Mesendoderm (in vitro differentiated cells): ENCODE results near the gene LLCFC1.

Experiments
- DNase-seq: peaks from one replicate; pipeline ENCODE4 v3.0.0; 2013
- H2AK5ac ChIP-seq: 2 replicates; pipeline ENCODE4 v1.6.1; 2013; ENCODE audit warnings: low read length, inconsistent platforms
- H2BK120ac ChIP-seq: 2 replicates; pipeline ENCODE4 v1.6.1; 2013; ENCODE audit warnings: low read depth, mild to moderate bottlenecking, low read length, moderate library complexity, mixed read lengths
- H2BK15ac ChIP-seq: replicated peaks from 2 replicates; pipeline ENCODE4 v1.6.1; 2013; ENCODE audit warnings: low read depth, mild to moderate bottlenecking, moderate library complexity
- H2BK5ac ChIP-seq: 2 replicates; pipeline ENCODE4 v1.6.1; 2013; ENCODE audit warnings: low read length, inconsistent platforms
- H3K18ac ChIP-seq: 2 replicates; pipeline ENCODE4 v1.6.1; 2013; ENCODE audit warnings: mild to moderate bottlenecking, low read length, mixed read lengths
- H3K23ac ChIP-seq: one replicate; pipeline ENCODE4 v1.6.1; 2013; ENCODE audit warnings: low read length
- H3K27ac ChIP-seq: 2 replicates; pipeline ENCODE4 v1.5.1; 2013; ENCODE audit warnings: low read depth, mild to moderate bottlenecking, inconsistent platforms, low read length, moderate library complexity
- H3K27me3 ChIP-seq: 2 replicates; pipeline ENCODE4 v1.6.1; 2013; ENCODE audit warnings: low read length, control low read depth, mild to moderate bottlenecking, inconsistent platforms; ENCODE audit not compliant: insufficient read depth, poor library complexity
- H3K36me3 ChIP-seq: 2 replicates; pipeline ENCODE4 v1.6.1; 2013; ENCODE audit warnings: low read length, inconsistent platforms; ENCODE audit not compliant: control insufficient read depth, insufficient read depth
- H3K4ac ChIP-seq: one replicate; pipeline ENCODE4 v1.6.1; 2013; ENCODE audit warnings: low read depth, mild to moderate bottlenecking, low read length, moderate library complexity
- H3K4me1 ChIP-seq: 2 replicates; pipeline ENCODE4 v1.6.1; 2013; ENCODE audit warnings: low read depth, low read length, inconsistent platforms; ENCODE audit not compliant: control insufficient read depth
- H3K4me2 ChIP-seq: 2 replicates; pipeline ENCODE4 v1.6.1; 2013; ENCODE audit warnings: low read length
- H3K4me3 ChIP-seq: 2 replicates; pipeline ENCODE4 v1.5.1; 2013; ENCODE audit warnings: mild to moderate bottlenecking, low read length
- H3K56ac ChIP-seq: one replicate; pipeline ENCODE4 v1.6.1; 2013; ENCODE audit warnings: low read length
- H3K79me1 ChIP-seq: 2 replicates; pipeline ENCODE4 v1.6.1; 2013; ENCODE audit warnings: low read length, inconsistent platforms
- H3K79me2 ChIP-seq: 2 replicates; pipeline ENCODE4 v1.6.1; 2013; ENCODE audit warnings: mild to moderate bottlenecking, low read length; ENCODE audit not compliant: control insufficient read depth, insufficient read depth
- H3K9ac ChIP-seq: 2 replicates; pipeline ENCODE4 v1.6.1; 2013; ENCODE audit warnings: low read length, inconsistent platforms
- H4K5ac ChIP-seq: one replicate; pipeline ENCODE4 v1.6.1; 2013; ENCODE audit warnings: low read length
- H4K8ac ChIP-seq: one replicate; pipeline ENCODE4 v1.6.1; 2013; ENCODE audit warnings: low read depth, mild to moderate bottlenecking, control low read depth, low read length, moderate library complexity
- WGBS: extraction: QIAGEN DNeasy Blood & Tissue Kit; methylation state at CpG from one replicate; pipeline ENCODE4 v1.1.7; 2013; ENCODE audit warnings: low lambda C conversion rate, missing lambda C conversion rate; ENCODE audit not compliant: insufficient coverage; ENCODE audit errors: extremely low coverage; 5-methylcytosine and 5-hydroxymethylcytosine counted together

The LLCFC1 gene

DNA sequence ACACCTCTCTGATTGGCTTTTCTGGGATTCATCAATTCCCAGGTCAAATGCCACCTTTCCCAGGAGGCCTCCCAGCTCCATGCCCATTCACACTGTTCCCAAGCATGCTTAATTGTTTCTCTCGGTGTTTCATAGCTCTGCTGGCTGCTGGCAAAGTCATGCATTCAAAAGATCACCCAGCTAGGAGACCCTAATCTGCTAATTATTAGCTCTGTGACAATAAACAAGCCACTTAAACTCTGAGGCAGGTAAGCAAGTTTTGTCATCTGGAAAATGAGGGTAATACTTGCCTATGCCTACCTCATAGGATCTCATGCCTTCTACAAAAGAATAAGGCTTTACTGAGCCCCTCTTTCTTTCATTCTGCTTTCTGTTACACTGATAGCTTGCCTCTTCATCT lies 23.7 kb downstream of the LLCFC1 start:
- Histone ChIP-seq H3K27ac (no peak overlapping the region), H3K4ac (no peak overlapping the region), H2AK5ac (no peak overlapping the region), H3K4me3 (no peak overlapping the region), H3K56ac (peak overlapping the region; percentile 44), H3K23ac (no peak overlapping the region), H2BK15ac (no peak overlapping the region), H3K4me2 (no peak overlapping the region), H3K4me1 (peaks cover 23% of the 10 kb centered on the region), H4K8ac (no peak overlapping the region), H3K9ac (peak overlapping the region; percentile 1), H3K79me1 (no peaks in the 10 kb centered on the region), H4K5ac (no peak overlapping the region), H3K18ac (peak overlapping the region; percentile 22), H3K79me2 (peaks cover 6% of the 10 kb centered on the region), H3K36me3 (no peaks in the 10 kb centered on the region), H2BK5ac (peak overlapping the region; percentile 43), H3K27me3 (no peaks in the 10 kb centered on the region), H2BK120ac (no peak overlapping the region)
- DNase-seq: peak; percentile 31
- WGBS: no CpG with 5 or more reads among the region's 1 CpG

DNA sequence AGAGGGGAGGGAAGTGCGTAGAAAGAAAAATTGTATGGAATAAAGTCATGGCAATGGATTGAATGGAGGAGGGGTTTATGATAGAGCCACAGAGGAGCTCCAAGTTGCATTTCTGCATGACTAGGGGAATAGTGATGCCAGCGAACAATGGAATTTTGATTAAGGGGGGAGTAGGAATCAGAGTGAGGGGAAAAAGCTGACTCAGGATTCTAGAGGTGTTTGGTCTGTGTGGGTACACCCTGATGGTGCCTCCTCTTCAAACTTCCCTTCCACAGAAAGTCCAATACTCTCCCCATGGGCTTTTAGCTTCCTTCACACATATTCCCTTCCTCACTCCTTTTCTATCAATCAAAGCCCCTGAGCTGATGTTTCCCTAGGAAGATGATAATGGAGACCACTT lies 24.7 kb downstream of the LLCFC1 start:
- Histone ChIP-seq H3K56ac (no peak overlapping the region), H3K79me2 (peaks cover 6% of the 10 kb centered on the region), H4K5ac (no peak overlapping the region), H3K4ac (no peak overlapping the region), H3K4me3 (no peak overlapping the region), H3K18ac (no peak overlapping the region), H2BK15ac (no peak overlapping the region), H2BK120ac (no peak overlapping the region), H3K36me3 (no peaks in the 10 kb centered on the region), H3K27ac (no peak overlapping the region), H4K8ac (no peak overlapping the region), H3K4me1 (peaks cover 19% of the 10 kb centered on the region), H2AK5ac (no peak overlapping the region), H3K79me1 (no peaks in the 10 kb centered on the region), H3K23ac (no peak overlapping the region), H3K4me2 (no peak overlapping the region), H3K9ac (no peak overlapping the region), H2BK5ac (no peak overlapping the region), H3K27me3 (no peaks in the 10 kb centered on the region)
- no CpG with 5 or more reads among the region's 2 CpGs for WGBS
- no peak for DNase-seq

DNA sequence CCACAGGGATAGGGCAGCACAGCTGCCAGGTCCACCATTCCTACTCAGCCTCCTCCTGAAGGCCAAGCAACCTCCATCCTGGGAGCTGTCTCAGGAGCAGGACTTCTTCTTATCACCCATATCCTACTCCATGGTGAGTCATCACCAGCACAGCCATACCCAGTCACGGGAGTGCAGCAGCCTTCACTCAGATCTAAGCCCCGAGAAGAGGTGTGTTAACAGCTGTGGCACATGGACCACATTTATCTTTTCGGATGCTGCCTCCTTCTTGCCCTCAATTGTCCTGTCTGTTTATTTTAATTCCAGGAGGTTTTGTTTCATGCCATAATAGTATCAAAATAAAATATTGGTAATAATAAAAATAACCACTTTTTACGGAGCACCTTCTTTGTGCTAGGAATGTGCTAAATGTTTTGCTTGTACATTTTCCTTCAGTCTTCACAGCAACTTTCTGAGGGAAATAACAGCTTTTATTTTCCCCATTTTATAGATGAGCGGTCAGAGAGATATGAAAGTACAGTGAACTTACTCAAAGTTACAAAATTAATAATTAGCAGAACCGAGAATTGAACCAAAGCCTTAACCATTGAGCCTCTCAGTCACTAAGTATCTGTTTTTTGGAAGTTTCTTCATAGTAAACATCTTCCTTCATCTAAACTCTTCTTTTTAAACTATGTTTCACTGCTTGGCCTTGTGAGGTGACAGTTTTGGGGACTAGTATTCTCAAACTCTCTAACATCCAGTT lies 25.4 kb downstream of the LLCFC1 start:
- H3K36me3 ChIP-seq: no peaks in the 10 kb centered on the region
- no peak overlapping the region for H2BK15ac ChIP-seq
- H3K4me3 ChIP-seq: no peak overlapping the region
- no peak overlapping the region for H3K56ac ChIP-seq
- H3K79me1 ChIP-seq: no peaks in the 10 kb centered on the region
- H2BK5ac ChIP-seq: no peak overlapping the region
- H4K8ac ChIP-seq: no peak overlapping the region
- H3K4me2 ChIP-seq: no peak overlapping the region
- no peak overlapping the region for H3K9ac ChIP-seq
- no peak overlapping the region for H2BK120ac ChIP-seq
- H3K27ac ChIP-seq: no peak overlapping the region
- no peaks in the 10 kb centered on the region for H3K27me3 ChIP-seq
- WGBS: no CpG with 5 or more reads among the region's 6 CpGs
- H3K4ac ChIP-seq: no peak overlapping the region
- peaks cover 19% of the 10 kb centered on the region for H3K4me1 ChIP-seq
- H2AK5ac ChIP-seq: no peak overlapping the region
- no peak overlapping the region for H3K23ac ChIP-seq
- no peak overlapping the region for H4K5ac ChIP-seq
- peaks cover 6% of the 10 kb centered on the region for H3K79me2 ChIP-seq
- peak; percentile 58 for DNase-seq
- H3K18ac ChIP-seq: no peak overlapping the region

DNA sequence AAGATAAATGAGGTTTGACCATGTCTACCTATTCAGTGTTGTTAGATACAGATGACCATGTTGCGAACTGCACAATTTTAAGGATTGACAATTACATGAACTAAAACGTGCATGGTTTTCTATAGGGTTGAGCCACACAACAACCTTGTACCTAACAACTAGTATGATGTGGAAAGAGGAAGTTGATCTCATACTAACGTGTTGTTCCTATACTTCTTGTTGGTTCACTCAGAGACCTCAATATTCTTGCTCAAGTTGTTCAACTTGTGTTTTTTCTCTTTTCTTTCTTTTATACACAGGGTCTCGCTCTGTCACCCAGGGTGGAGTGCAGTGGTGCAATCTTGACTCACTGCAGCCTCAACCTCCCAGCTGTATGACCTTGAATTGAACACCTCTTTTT lies 28.9 kb downstream of the LLCFC1 start:
- Histone ChIP-seq H3K27me3 (no peaks in the 10 kb centered on the region), H3K4ac (no peak overlapping the region), H3K4me2 (no peak overlapping the region), H3K4me1 (peaks cover 4% of the 10 kb centered on the region), H3K79me1 (no peaks in the 10 kb centered on the region), H2BK120ac (no peak overlapping the region), H2AK5ac (no peak overlapping the region), H4K5ac (no peak overlapping the region), H2BK5ac (no peak overlapping the region), H3K4me3 (no peak overlapping the region), H3K18ac (no peak overlapping the region), H3K79me2 (no peaks in the 10 kb centered on the region), H3K56ac (no peak overlapping the region), H4K8ac (no peak overlapping the region), H2BK15ac (no peak overlapping the region), H3K27ac (no peak overlapping the region), H3K9ac (no peak overlapping the region), H3K36me3 (no peaks in the 10 kb centered on the region), H3K23ac (no peak overlapping the region)
- no CpG with 5 or more reads among the region's 4 CpGs for WGBS
- no peak for DNase-seq

DNA sequence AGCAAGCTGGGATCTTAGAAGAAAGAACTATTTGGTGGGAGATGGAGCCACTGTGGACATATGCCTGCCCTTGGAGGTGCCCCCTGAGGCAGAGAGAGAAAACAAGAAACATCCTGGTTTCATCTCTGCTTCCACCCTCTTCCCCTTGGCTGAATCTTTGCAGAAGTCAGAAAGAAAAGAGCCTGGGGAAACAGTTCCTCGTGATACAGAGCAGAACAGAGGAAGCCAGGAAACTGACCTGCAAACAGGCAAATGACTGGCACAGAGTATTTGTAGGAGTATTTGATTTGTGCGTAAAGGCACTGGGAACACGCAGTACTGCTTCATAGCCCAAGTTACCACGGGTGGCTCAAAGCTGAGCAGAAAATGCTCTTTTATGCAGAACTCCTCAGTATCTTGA lies 29.9 kb downstream of the LLCFC1 start:
- no peak for DNase-seq
- Histone ChIP-seq H3K79me1 (no peaks in the 10 kb centered on the region), H4K8ac (no peak overlapping the region), H3K23ac (no peak overlapping the region), H3K36me3 (no peaks in the 10 kb centered on the region), H3K4me2 (no peak overlapping the region), H3K4ac (no peak overlapping the region), H3K79me2 (no peaks in the 10 kb centered on the region), H3K4me3 (no peak overlapping the region), H3K18ac (no peak overlapping the region), H2BK120ac (no peak overlapping the region), H3K4me1 (peaks cover 1% of the 10 kb centered on the region), H2BK5ac (no peak overlapping the region), H3K27me3 (no peaks in the 10 kb centered on the region), H2BK15ac (no peak overlapping the region), H2AK5ac (no peak overlapping the region), H3K9ac (no peak overlapping the region), H3K27ac (no peak overlapping the region), H4K5ac (no peak overlapping the region), H3K56ac (no peak overlapping the region)
- WGBS: no CpG with 5 or more reads among the region's 4 CpGs

DNA sequence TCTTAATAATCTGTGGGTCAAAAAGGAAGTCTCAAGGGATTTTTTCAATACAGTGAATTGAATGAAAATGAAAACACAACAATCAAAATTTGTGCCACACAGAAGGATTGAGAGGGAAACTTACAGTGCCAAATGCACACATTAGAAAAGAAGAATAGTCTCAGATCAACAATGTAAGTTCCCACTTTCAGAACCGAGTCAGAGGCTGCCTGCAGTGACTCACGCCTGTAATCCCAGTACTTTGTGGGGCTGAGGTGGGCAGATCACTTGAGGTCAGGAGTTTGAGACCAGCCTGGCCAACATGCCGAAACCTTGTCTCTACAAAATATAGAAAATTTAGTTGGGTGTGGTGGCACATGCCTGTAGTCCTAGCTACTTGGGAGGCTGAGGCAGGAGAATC lies 35.3 kb downstream of the LLCFC1 start:
- no peaks in the 10 kb centered on the region for H3K79me1 ChIP-seq
- H3K4me1 ChIP-seq: no peaks in the 10 kb centered on the region
- no peak overlapping the region for H3K4me3 ChIP-seq
- H4K8ac ChIP-seq: no peak overlapping the region
- no peak for DNase-seq
- no peak overlapping the region for H3K4ac ChIP-seq
- H3K56ac ChIP-seq: no peak overlapping the region
- H2AK5ac ChIP-seq: no peak overlapping the region
- no peaks in the 10 kb centered on the region for H3K36me3 ChIP-seq
- no peak overlapping the region for H3K23ac ChIP-seq
- no peak overlapping the region for H2BK5ac ChIP-seq
- no peaks in the 10 kb centered on the region for H3K27me3 ChIP-seq
- H3K18ac ChIP-seq: no peak overlapping the region
- H3K79me2 ChIP-seq: no peaks in the 10 kb centered on the region
- WGBS: no CpG with 5 or more reads among the region's 3 CpGs
- no peak overlapping the region for H2BK15ac ChIP-seq
- no peak overlapping the region for H3K9ac ChIP-seq
- H3K27ac ChIP-seq: no peak overlapping the region
- H2BK120ac ChIP-seq: no peak overlapping the region
- no peak overlapping the region for H3K4me2 ChIP-seq
- no peak overlapping the region for H4K5ac ChIP-seq
